Suprapubic skin (tissue), 3 donors: Measurements from ENCODE around the gene SRM.

Source experiments
- EP300 ChIP-seq: sonication (generic); formaldehyde crosslinking; IDR thresholded peaks from one replicate; pipeline ENCODE4 v1.6.1; 2017; ENCODE audit warnings: antibody characterized with exemption
- POLR2A ChIP-seq, 2 donors: fragments of 450-650 bp; IDR thresholded peaks; one replicate each; pipeline ENCODE4 v1.6.1; 2017; ENCODE audit warnings: antibody characterized with exemption in 2 of 2, mild to moderate bottlenecking in 2 of 2, moderate library complexity in 2 of 2
- TF ChIP-seq, protein P1 (sequence below), 2 donors: fragments of 200-600 bp in 1 of 2; fragments of 450-650 bp in 1 of 2; sonication (generic) in 1 of 2; IDR thresholded peaks; one replicate each; pipeline ENCODE4 v1.5.1; 2016 to 2019; ENCODE audit warnings: antibody characterized with exemption in 2 of 2, mild to moderate bottlenecking in 1 of 2, moderate library complexity in 1 of 2

DNA sequence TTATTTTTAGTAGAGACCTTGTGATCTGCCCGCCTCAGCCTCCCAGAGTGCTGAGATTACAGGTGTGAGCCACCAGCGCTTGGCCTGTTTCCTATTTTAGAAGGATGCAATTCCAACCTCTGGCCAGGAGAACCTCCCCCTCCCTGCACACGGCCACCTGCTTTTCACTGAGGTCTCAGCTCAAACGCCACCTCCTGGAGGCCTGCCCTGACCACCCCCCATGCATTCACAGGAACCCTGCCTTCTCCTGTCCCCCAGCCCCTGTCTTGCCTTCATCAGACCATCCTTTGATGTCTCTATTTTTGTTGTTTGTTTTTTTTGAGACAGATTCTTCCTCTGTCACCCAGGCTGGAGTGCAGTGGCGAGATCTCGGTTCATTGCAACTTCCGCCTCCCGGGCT is 2.3 kb downstream of the SRM start:
- TF ChIP-seq POLR2A (IDR thresholded peaks at IDR 0.05) (no peak), EP300 (no peak)
- TF ChIP-seq, protein P1, sequence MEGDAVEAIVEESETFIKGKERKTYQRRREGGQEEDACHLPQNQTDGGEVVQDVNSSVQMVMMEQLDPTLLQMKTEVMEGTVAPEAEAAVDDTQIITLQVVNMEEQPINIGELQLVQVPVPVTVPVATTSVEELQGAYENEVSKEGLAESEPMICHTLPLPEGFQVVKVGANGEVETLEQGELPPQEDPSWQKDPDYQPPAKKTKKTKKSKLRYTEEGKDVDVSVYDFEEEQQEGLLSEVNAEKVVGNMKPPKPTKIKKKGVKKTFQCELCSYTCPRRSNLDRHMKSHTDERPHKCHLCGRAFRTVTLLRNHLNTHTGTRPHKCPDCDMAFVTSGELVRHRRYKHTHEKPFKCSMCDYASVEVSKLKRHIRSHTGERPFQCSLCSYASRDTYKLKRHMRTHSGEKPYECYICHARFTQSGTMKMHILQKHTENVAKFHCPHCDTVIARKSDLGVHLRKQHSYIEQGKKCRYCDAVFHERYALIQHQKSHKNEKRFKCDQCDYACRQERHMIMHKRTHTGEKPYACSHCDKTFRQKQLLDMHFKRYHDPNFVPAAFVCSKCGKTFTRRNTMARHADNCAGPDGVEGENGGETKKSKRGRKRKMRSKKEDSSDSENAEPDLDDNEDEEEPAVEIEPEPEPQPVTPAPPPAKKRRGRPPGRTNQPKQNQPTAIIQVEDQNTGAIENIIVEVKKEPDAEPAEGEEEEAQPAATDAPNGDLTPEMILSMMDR (IDR thresholded peaks at IDR 0.05), result no peak
